ENCODE results near the gene STPG1. TPM values are rescaled to one million over a fixed set of nuclear protein-coding genes. Genes with fewer than 3 reads are reported as not detected.
A peak's percentile ranks its signal among the peaks of the same experiment; 100 is the strongest.

Gene STPG1
- total and polyA plus RNA-seq, 2 of the 13 experiments (the other 11 are each of a cell fraction or from before 2014, with no cell fraction given) = 3.4 to 4.3 TPM

- peak; percentile 83; the same call in 1 of the 2 replicates for TF ChIP-seq ZNF768 (CRISPR knock-in tag; IDR thresholded peaks at IDR 0.05)
- no peak for TF ChIP-seq ZNF570 (CRISPR knock-in tag; IDR thresholded peaks at IDR 0.05; ENCODE audit: borderline replicate concordance)
- no peak for TF ChIP-seq ZNF446 (CRISPR knock-in tag; IDR thresholded peaks at IDR 0.05)
- TF ChIP-seq ZSCAN31 (CRISPR knock-in tag; IDR thresholded peaks at IDR 0.05; ENCODE audit: low read depth) = peak; percentile 81; the same call in 1 of the 2 replicates
- TF ChIP-seq ARNT (IDR thresholded peaks at IDR 0.05) = no peak
- no peak for TF ChIP-seq ZNF24 (IDR thresholded peaks at IDR 0.05)
- peak; percentile 62 for TF ChIP-seq RBFOX2 (IDR thresholded peaks at IDR 0.05; ENCODE audit: low read depth, low read length)
- TF ChIP-seq ZNF660 (CRISPR knock-in tag; IDR thresholded peaks at IDR 0.05; ENCODE audit: borderline replicate concordance, low read depth) = no peak
- TF ChIP-seq, protein P1, sequence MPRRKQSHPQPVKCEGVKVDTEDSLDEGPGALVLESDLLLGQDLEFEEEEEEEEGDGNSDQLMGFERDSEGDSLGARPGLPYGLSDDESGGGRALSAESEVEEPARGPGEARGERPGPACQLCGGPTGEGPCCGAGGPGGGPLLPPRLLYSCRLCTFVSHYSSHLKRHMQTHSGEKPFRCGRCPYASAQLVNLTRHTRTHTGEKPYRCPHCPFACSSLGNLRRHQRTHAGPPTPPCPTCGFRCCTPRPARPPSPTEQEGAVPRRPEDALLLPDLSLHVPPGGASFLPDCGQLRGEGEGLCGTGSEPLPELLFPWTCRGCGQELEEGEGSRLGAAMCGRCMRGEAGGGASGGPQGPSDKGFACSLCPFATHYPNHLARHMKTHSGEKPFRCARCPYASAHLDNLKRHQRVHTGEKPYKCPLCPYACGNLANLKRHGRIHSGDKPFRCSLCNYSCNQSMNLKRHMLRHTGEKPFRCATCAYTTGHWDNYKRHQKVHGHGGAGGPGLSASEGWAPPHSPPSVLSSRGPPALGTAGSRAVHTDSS (CRISPR knock-in tag; conservative IDR thresholded peaks at IDR 0.05) = 0 out of 2 replicates have a peak, but pooled peaks have one; percentile 27
- no peak for TF ChIP-seq CREM (IDR thresholded peaks at IDR 0.05)
- no peak for TF ChIP-seq CREM (CRISPR knock-in tag; IDR thresholded peaks at IDR 0.05)
- no peak for TF ChIP-seq SKI (IDR thresholded peaks at IDR 0.05; ENCODE audit: partially characterized antibody)
- TF ChIP-seq, protein P2, sequence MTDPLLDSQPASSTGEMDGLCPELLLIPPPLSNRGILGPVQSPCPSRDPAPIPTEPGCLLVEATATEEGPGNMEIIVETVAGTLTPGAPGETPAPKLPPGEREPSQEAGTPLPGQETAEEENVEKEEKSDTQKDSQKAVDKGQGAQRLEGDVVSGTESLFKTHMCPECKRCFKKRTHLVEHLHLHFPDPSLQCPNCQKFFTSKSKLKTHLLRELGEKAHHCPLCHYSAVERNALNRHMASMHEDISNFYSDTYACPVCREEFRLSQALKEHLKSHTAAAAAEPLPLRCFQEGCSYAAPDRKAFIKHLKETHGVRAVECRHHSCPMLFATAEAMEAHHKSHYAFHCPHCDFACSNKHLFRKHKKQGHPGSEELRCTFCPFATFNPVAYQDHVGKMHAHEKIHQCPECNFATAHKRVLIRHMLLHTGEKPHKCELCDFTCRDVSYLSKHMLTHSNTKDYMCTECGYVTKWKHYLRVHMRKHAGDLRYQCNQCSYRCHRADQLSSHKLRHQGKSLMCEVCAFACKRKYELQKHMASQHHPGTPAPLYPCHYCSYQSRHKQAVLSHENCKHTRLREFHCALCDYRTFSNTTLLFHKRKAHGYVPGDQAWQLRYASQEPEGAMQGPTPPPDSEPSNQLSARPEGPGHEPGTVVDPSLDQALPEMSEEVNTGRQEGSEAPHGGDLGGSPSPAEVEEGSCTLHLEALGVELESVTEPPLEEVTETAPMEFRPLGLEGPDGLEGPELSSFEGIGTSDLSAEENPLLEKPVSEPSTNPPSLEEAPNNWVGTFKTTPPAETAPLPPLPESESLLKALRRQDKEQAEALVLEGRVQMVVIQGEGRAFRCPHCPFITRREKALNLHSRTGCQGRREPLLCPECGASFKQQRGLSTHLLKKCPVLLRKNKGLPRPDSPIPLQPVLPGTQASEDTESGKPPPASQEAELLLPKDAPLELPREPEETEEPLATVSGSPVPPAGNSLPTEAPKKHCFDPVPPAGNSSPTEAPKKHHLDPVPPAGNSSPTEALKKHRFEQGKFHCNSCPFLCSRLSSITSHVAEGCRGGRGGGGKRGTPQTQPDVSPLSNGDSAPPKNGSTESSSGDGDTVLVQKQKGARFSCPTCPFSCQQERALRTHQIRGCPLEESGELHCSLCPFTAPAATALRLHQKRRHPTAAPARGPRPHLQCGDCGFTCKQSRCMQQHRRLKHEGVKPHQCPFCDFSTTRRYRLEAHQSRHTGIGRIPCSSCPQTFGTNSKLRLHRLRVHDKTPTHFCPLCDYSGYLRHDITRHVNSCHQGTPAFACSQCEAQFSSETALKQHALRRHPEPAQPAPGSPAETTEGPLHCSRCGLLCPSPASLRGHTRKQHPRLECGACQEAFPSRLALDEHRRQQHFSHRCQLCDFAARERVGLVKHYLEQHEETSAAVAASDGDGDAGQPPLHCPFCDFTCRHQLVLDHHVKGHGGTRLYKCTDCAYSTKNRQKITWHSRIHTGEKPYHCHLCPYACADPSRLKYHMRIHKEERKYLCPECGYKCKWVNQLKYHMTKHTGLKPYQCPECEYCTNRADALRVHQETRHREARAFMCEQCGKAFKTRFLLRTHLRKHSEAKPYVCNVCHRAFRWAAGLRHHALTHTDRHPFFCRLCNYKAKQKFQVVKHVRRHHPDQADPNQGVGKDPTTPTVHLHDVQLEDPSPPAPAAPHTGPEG (CRISPR knock-in tag; IDR thresholded peaks at IDR 0.05) = 0 out of 2 replicates have a peak, but pooled peaks have one; percentile 22
- TF ChIP-seq, protein P3, sequence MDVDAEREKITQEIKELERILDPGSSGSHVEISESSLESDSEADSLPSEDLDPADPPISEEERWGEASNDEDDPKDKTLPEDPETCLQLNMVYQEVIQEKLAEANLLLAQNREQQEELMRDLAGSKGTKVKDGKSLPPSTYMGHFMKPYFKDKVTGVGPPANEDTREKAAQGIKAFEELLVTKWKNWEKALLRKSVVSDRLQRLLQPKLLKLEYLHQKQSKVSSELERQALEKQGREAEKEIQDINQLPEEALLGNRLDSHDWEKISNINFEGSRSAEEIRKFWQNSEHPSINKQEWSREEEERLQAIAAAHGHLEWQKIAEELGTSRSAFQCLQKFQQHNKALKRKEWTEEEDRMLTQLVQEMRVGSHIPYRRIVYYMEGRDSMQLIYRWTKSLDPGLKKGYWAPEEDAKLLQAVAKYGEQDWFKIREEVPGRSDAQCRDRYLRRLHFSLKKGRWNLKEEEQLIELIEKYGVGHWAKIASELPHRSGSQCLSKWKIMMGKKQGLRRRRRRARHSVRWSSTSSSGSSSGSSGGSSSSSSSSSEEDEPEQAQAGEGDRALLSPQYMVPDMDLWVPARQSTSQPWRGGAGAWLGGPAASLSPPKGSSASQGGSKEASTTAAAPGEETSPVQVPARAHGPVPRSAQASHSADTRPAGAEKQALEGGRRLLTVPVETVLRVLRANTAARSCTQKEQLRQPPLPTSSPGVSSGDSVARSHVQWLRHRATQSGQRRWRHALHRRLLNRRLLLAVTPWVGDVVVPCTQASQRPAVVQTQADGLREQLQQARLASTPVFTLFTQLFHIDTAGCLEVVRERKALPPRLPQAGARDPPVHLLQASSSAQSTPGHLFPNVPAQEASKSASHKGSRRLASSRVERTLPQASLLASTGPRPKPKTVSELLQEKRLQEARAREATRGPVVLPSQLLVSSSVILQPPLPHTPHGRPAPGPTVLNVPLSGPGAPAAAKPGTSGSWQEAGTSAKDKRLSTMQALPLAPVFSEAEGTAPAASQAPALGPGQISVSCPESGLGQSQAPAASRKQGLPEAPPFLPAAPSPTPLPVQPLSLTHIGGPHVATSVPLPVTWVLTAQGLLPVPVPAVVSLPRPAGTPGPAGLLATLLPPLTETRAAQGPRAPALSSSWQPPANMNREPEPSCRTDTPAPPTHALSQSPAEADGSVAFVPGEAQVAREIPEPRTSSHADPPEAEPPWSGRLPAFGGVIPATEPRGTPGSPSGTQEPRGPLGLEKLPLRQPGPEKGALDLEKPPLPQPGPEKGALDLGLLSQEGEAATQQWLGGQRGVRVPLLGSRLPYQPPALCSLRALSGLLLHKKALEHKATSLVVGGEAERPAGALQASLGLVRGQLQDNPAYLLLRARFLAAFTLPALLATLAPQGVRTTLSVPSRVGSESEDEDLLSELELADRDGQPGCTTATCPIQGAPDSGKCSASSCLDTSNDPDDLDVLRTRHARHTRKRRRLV (CRISPR knock-in tag; IDR thresholded peaks at IDR 0.05) = peak; percentile 36; the same call in 1 of the 2 replicates
- peak; percentile 91; the same call in 1 of the 2 replicates for TF ChIP-seq FOXO4 (CRISPR knock-in tag; conservative IDR thresholded peaks at IDR 0.05)
These were observed at the start of gene STPG1 (continued) for GRCh38 chr1:24413350-24414163.

Measured in HepG2 (cell line).